Right renal pelvis (tissue), 4 donors: ENCODE data around the gene PLCB3. TPM values are rescaled to one million over a fixed set of nuclear protein-coding genes. Genes with fewer than 3 reads are reported as not detected.

ENCODE experiments used
- DNase-seq, 4 donors: peaks; one replicate each; pipeline ENCODE4 v3.0.0-alpha.2; 2013; ENCODE audit warnings: low read depth in 4 of 4, low spot score in 3 of 4, missing footprints in 1 of 4
- polyA plus RNA-seq, 4 donors: library from polyadenylated mRNA; unstranded; fragments of 120-200 nt; gene quantifications; one replicate each; pipeline ENCODE4 v1.2.1, GENCODE V29; 2013; ENCODE audit not compliant: insufficient read length in 4 of 4

Gene PLCB3
- polyA plus RNA-seq, 4 donors: 12.2 to 15.1 (median 13.8) TPM

DNA sequence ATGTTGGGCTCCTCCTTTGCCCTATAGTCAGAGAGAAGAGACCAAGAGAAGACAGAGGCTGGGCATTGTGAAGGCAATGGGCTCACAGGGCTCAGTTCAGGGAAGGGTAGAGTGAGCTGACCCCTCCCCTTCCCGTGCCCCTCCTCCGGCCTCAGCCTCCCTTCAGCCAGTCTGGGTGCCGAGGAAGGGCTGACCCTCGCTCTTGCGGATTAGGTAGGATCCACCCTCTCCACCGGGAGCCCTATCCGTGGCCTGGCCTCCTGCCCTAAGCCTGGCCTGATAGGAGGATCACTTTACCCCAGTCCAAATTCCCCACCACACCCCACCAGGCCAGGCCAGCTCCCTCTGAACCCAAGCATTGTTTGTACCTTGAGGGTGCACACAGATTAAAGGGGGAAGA lies 2.8 kb upstream of the PLCB3 start:
- DNase-seq: no peak

DNA sequence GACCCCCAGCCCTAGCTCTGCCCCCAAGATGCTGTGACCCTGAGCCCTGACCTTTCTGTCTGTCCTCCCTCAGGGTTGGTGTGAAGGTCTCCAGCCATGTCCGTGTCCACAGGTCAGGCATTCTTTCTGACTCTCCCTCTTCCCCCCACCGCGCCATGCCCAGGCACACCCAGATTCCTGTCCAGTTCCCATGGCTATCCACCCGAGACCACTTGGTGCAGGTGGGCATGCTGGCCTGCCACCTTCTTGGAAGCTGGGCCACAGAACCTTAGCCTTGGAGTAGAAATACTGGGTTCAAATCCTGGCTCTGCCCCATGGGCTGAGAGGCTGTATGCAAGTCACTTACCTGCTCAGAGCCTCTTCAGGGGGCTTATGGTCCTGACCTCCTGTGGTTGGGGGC lies 2.3 kb upstream of the PLCB3 start:
- DNase-seq: no peak

DNA sequence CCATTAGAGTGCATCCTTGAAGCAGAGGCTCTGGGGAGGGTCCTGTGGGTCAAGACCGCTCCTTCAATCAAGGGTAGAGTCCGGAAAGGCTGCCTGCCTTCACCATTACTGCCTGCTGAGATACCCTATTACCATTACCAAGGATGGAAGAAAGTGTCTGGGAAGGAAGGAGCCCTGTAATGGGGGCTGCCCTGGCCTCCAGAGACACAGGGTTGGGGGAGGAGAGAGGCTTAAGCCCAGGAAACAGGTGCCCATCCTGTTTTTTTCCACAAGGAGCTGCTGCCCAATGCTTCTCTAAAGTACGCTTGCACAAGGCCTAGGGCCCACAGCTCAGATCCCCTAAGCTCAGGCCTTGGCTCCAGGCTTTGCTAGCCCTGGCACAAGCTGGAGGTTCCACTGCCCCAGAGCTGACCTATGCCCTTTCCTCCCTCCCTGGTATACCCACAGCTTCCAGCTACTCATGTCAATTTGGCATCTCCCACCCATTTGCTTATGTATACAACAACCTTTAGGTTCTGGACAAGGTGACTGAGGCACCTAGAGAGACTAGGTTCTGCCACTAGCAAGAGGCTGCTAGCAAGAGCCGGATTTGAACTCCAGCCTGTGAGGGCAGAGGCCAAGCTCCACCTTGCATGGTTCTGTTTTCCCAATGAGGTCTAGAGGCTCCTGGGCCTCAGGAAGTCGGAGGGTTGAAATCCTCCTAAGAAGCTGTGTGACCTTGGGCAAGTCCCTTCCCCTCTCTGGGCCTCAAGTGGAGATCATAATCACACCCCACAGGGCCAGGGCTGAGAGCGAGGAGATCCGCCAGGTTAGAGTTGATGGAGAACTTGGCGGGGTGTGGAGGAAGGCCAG lies 1.5 kb upstream of the PLCB3 start:
- no peak for DNase-seq

DNA sequence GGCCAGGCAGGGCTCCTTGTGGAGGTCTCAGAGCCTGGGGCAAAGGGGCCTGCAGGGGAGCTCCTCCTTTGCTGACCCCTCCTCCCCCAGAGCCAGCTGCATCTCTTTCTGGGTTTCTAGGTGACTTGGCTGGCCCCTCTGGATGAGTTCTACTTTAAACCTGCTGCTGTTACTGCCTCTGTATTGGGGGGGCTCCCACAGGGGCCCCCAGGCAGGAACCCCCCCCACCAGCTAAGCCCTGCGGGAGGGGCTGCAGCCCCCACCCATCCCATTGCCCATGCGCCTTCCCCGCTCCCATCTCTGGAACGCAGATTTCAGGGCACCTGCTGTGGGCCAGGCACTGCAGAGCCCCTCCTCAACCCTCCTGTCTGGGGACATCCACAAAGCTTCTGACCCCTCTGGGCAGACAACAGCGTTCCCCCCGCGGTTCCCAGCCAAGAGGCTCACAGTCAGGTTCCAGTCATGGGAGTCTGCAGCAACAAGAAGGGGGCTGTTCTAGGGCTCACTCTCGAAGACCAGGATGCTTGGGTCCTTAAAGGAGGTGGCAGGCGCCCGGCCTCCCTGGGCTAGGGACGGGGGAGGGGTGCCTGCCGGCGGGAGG lies 815 bp upstream of the PLCB3 start:
- no peak for DNase-seq

DNA sequence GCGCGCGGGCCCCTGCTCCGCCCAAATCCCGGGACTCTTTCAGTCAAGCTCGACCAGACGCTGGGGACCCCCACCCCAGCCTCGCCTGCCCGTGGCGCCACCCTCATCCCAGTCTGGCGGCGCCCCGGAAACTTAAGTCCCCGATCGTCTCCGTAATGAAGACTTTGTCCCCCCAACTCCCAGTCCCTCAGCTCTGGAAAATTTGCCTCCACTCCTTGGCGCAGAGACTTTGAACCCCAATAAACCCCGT lies 348 bp downstream of the PLCB3 start:
- no peak for DNase-seq

DNA sequence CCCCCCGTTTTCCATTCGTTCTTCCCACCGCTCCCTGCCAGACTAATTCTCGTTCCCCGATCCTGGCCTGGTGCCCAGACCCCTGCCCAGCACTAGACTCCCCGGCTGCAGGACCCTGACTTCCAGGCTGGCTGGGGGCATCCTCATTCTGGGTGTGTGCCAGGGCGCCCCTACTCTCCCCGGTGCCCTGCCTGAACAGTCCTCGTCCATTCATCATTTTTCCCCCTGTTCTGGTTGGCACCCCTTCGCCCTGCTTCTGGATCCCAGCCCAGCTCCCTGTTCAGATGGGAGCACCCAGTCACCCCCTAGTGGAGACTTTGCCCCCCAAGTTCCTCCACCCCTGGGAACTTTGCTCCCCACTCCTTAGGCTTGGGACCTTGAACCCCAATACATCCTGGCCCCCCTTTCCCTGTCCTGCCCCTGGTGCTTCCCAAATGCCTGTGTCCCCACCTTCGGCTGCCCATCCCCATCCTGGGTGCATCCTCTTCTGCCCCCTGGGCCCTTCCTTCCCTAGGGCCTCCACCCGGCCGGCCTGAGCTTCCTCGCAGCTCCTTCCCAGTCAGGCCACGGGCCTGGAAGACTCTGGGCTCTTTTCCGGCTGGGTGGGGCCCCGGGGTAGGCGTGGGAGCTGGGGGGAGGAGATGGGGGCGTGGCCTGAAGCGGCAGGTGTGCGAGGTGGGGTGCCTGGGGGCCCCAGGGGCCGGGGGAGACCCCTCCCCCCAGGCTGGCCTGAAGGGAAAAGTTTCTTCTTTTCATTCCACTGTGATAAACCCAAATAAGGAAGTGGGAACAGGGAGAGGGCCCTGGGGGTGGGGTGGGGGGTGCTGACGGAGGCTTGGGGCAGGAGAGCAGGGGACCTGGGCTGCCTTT lies 908 bp downstream of the PLCB3 start:
- no peak for DNase-seq

DNA sequence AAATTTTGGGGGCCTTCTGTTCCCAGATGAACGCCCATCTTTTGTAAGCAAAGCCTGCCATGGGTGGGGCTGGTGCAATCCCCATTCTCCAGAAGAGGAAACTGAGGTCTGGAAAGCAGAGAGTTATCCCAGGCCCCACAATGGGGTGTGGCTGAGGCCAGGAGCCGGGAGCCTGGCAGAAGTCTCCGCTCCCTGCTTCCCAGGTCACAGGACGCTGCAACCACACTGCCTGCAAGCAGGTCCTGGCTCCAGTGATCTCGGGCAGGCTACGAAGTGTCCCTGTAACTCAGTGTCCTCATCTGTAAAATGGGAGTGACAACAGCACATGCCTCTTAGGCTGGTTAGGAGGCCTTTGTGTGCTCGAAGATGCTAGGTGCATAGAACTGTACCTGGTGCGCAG lies 1.7 kb downstream of the PLCB3 start:
- DNase-seq: no peak

DNA sequence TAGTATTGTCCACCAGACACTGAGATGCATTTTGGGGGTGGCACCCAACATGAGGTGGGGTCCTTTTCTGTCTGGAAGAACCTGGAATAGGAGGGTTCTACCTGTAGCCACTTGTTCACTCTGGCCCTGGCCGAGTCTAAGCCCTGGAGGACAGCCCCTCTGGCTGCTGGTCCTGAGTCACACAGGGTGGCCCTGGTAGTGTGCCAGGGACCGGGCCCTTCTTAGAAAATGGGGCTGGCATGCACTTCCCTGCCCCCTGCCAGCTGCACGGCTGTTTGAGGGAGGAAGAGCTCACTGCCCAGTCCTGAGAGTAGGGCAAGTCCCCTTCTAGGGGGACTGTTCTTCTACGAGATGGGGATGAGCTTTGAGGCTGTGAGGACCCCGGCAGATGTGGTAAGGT lies 2.2 kb downstream of the PLCB3 start:
- no peak for DNase-seq

DNA sequence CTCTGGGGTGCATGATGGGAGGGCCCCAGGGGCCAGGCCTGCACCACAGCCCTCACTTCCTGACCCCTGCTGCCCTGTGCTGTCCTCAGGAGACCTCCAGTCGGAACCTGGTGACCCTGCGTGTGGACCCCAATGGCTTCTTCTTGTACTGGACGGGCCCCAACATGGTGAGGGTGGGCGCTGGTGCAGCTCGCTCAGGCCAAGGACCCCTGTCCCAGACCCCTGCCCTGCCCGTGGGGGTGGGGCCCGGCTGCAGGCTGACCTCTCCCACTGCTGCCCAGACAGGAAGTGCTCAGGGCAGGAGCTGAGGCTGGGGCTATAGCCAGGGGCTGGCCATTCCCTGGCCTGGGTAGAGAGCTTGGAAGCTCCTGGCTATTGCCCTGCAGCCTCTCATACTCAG lies 3.0 kb downstream of the PLCB3 start:
- no peak for DNase-seq

DNA sequence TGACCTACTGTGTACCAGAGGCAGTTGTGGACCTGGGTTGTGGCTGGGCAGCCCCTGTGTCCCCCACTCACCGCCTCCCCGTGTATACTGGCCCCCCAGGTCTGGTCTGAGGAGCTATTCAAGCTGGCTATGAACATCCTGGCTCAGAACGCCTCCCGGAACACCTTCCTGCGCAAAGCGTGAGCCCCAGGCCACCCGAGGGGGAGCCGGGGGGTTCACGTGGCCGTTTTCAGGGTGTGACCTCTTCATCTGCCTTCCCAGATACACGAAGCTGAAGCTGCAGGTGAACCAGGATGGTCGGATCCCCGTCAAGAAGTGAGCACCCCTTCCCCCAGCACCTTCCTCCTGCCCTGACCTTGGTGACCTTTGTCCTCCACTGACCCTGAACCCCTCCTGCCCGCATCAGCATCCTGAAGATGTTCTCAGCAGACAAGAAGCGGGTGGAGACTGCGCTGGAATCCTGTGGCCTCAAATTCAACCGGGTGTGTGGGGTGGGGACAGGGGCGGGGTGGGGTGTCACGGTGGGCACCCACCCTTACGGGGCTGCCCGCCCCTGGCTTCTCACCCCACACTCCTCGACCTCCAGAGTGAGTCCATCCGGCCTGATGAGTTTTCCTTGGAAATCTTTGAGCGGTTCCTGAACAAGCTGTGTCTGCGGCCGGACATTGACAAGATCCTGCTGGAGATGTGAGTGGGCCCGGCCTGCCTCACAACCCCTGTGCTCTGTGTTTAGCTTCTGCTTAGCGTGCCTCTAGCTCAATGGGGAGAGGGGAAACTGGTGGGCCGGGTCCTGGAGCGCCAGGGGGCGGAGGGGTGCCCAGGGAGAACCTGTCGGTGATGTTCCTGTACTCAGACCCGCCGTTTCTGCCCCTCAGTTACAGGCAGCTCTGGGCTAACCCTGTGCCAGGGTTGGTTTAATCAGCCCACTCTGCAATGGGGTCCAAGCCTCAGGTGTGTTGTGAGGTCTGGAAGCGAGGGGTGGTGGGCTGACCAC lies 4.1 kb downstream of the PLCB3 start:
- DNase-seq: no peak

DNA sequence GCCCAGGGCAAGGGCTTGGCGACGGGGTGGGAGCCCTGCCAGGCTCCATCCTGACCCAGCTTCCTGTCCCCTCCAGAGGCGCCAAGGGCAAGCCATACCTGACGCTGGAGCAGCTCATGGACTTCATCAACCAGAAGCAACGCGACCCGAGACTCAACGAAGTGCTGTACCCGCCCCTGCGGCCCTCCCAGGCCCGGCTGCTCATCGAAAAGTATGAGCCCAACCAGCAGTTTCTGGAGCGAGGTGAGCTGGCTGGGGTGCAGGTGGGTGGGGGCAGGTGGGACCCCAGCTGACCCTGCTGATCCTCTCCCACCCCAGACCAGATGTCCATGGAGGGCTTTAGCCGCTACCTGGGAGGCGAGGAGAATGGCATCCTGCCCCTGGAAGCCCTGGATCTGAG lies 5.0 kb downstream of the PLCB3 start:
- DNase-seq: no peak

DNA sequence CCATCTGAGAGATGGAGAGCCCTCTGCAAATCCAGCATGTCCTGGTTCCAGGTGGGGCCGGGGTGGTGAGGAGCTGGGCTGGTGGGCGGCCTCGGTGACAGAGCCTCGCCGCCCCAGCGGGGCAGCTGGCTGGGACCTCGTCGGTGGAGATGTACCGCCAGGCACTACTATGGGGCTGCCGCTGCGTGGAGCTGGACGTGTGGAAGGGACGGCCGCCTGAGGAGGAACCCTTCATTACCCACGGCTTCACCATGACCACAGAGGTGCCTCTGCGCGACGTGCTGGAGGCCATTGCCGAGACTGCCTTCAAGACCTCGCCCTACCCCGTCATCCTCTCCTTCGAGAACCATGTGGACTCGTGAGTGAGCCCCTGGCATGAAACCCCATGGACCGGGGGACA lies 7.0 kb downstream of the PLCB3 start:
- no peak for DNase-seq

DNA sequence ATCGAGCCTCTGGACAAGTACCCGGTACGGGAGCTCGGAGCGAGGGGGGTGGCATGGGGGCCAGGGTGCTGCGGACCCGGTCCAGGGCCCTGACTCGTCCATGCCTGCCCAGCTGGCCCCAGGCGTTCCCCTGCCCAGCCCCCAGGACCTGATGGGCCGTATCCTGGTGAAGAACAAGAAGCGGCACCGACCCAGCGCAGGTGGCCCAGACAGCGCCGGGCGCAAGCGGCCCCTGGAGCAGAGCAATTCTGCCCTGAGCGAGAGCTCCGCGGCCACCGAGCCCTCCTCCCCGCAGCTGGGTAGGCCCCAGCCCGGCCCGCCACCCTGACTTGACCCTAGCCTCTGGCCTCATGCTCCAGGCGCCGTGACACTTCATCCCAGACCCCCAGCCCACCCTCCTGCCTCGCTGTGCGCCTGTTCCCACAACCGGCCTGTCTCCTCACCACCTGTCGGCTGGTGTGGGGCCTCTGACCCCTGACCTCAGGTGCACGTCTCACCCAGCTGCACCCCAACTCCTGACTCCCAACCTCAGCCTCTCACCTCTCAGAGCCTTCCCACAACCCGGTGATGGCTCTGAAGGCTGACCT lies 7.7 kb downstream of the PLCB3 start:
- no peak for DNase-seq

DNA sequence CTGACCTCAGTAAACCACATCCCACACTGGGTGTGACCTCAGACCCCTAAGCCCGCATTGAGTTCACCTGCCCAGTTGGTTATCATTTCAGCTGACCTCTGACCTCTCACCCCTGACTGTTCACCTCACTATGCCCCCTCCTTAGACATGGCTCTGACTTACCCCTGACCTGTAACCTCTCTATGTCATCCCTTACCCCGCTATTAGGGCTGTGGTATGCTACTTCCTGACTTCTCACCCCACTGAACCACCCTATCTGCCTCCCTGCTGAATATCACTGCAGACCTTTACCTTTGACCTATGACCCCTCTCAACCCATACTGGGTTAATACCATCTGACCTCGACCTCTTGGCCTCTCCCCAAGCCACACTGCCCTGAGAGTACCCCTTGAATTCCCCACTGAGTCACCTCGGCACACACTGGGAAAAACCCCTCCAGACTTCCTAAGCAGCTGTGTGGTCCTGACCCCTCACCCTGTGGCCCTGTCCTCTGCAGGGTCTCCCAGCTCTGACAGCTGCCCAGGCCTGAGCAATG lies 8.3 kb downstream of the PLCB3 start:
- DNase-seq: no peak

DNA sequence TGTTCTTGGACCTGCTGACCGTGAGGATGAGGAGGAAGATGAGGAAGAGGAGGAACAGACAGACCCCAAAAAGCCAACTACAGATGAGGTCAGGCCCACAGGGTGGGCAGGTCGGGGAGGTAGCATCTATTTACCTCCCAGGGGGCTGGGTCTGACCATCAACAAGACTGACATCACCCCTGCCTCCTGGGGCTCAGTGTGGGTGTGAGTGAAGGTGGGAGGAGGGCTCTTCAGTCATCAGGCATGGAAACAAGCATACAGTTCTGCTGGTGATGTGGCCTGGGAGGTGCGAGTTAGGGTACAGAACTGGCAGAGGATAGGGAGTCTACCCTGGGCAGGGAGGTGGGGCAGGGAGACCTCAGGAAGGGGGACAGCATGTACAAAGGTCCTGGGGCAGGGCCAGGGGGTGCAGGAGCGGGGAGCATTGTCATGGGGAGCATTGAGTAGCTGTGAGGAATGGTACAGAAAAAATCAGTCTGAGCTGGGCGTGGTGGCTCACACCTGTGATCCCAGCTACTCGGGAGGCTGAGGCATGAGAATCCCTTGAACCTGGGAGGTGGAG lies 8.9 kb downstream of the PLCB3 start:
- DNase-seq: no peak

DNA sequence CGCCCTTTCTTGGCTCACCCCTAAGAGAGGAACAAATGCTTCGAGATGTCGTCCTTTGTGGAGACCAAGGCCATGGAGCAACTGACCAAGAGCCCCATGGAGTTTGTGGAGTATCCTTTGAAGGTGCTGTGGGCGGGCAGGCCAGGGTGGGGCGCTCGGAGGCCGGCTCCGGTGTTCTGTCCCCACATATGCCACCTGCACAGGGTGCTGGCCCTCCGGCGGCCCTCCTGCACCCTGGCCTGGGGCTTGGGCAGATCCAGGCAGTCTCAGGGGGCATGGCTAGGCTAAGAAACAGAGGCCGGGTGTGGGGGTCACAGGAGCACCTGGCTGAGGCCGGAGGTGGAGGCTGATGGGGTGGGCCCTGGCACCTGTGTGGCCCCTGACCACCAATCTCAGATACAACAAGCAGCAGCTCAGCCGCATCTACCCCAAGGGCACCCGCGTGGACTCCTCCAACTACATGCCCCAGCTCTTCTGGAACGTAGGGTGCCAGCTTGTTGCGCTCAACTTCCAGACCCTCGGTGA lies 10.3 kb downstream of the PLCB3 start:
- DNase-seq: no peak

DNA sequence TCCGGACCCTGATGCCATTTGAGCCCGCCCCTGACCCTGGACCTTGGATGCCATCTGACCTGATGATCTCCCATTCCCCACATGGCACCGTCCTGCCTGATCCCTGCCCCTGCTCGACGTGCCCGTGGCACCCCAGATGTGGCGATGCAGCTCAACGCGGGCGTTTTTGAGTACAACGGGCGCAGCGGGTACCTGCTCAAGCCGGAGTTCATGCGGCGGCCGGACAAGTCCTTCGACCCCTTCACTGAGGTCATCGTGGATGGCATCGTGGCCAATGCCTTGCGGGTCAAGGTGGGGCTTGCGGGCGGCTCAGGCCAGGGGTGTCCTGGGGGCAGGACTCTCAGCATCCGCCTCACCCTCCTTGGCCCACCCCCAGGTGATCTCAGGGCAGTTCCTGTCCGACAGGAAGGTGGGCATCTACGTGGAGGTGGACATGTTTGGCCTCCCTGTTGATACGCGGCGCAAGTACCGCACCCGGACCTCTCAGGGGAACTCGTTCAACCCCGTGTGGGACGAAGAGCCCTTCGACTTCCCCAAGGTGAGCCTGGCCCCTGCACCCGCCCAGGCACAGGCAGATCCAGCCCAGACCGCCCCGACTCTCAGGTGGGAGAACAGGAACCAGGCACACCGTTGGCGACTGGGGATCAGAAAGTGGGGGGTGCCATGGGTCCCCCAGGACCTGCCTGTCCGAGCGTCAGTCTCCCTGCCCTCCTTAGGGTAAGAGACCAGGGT lies 11.1 kb downstream of the PLCB3 start:
- no peak for DNase-seq

DNA sequence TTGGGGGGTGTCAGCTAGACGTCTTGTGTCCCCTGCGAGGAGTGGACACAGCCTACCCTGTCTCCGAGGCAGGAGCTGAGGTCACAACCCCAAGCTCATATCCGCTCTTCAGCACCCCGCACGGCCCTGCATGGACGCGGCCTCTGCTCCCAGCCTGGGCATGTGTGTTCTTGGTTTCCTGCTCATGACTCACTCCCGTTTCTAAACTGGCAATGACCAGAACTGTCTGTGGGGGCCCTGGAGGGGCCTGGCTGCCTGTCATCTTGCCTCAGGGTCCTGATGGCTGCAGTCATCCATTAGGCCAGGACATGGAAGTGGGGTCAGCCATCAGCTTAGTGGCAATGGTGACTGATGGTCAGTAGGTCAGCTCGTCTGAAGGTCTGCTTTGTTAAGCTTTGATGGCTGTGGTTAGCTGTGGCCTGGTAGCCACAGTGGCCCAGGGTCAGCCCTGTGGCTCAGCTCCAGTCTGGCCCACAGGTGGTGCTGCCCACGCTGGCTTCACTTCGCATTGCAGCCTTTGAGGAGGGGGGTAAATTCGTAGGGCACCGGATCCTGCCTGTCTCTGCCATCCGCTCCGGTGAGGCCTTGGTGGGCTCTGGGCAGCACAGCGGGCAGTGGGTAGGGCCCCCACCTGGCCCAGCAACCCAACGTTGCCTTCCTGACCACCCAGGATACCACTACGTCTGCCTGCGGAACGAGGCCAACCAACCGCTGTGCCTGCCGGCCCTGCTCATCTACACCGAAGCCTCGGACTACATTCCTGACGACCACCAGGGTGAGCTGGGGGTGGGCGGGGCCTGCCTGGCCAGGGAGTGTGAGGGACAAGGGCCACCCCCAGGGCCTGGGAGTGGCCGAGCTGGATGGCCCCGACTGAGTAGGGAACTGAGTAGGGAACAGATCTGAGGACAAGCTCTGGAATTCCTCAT lies 12.0 kb downstream of the PLCB3 start:
- DNase-seq: no peak
